OCI-LY3 (cell line): ENCODE results near the gene HCAR2.

Experiments used
- H2AFZ ChIP-seq: fragments of 200-600, 300-600 bp; shearing (Covaris generic); 2 replicates; pipeline ENCODE4 v1.6.0; 2014; ENCODE audit warnings: antibody characterized with exemption, low read depth, low read length
- H3K27ac ChIP-seq: fragments of 200-600, 300-600 bp; sonication (generic); 2 replicates; pipeline ENCODE4 v1.5.1; 2014; ENCODE audit warnings: mild to moderate bottlenecking, low read length, moderate library complexity, mixed read lengths
- H3K27me3 ChIP-seq: fragments of 200-600, 300-600 bp; sonication (generic); 2 replicates; pipeline ENCODE4 v1.6.1; 2014; ENCODE audit warnings: low read depth, low read length, mixed read lengths
- H3K36me3 ChIP-seq: fragments of 200-600, 300-600 bp; sonication (generic); replicated peaks from 2 replicates; pipeline ENCODE3; 2014; ENCODE audit warnings: low read depth, low read length, mixed read lengths
- H3K4me1 ChIP-seq: fragments of 300-600, 200-600 bp; sonication (generic); 2 replicates; pipeline ENCODE4 v1.6.1; 2014; ENCODE audit warnings: low read length, mixed read lengths
- H3K4me2 ChIP-seq: fragments of 200-600, 300-600 bp; sonication (generic); 2 replicates; pipeline ENCODE4 v1.6.1; 2014; ENCODE audit warnings: low read length, mixed read lengths
- H3K4me3 ChIP-seq: fragments of 300-600, 200-600 bp; sonication (generic); 2 replicates; pipeline ENCODE4 v1.5.1; 2014; ENCODE audit warnings: antibody characterized with exemption, mild to moderate bottlenecking, low read length, moderate library complexity
- H3K79me2 ChIP-seq: fragments of 300-600, 200-600 bp; shearing (Covaris generic); 2 replicates; pipeline ENCODE4 v1.6.1; 2014; ENCODE audit warnings: mild to moderate bottlenecking, low read length, mixed read lengths
- H3K9ac ChIP-seq: fragments of 300-600, 200-600 bp; shearing (Covaris generic); 2 replicates; pipeline ENCODE4 v1.6.0; 2014; ENCODE audit warnings: mild to moderate bottlenecking, low read length, moderate library complexity
- H3K9me3 ChIP-seq: fragments of 200-600, 300-600 bp; shearing (Covaris generic); 2 replicates; pipeline ENCODE4 v1.6.1; 2014; ENCODE audit warnings: low read length, mixed read lengths; ENCODE audit not compliant: insufficient read depth
- H4K20me1 ChIP-seq: fragments of 200-600, 300-600 bp; sonication (generic); 2 replicates; pipeline ENCODE4 v1.6.1; 2016; ENCODE audit warnings: low read length, mixed read lengths; ENCODE audit not compliant: insufficient read depth
- CTCF ChIP-seq: fragments of 200-600, 300-600 bp; sonication (generic); IDR thresholded peaks from 2 replicates; pipeline ENCODE4 v1.5.1; 2014; ENCODE audit warnings: antibody characterized with exemption, low read length, low read depth
- EZH2phosphoT487 ChIP-seq: fragments of 200-600 bp; shearing (Covaris generic); IDR thresholded peaks from 2 replicates; pipeline ENCODE4 v1.6.1; 2018; ENCODE audit warnings: antibody characterized with exemption, mixed run types, low read depth

Gene HCAR2

GRCh38 chr12:122672515-122672914 lies 30.6 kb downstream of the HCAR2 start:
- H3K79me2 ChIP-seq = no peaks in the 10 kb centered on the region
- no peak for TF ChIP-seq CTCF
- H4K20me1 ChIP-seq = no peaks in the 10 kb centered on the region
- no peaks in the 10 kb centered on the region for H3K9me3 ChIP-seq
- no peak overlapping the region for H3K4me3 ChIP-seq
- H3K27me3 ChIP-seq = no peaks in the 10 kb centered on the region
- H3K36me3 ChIP-seq = no peaks in the 10 kb centered on the region
- peaks cover 8% of the 10 kb centered on the region for H3K4me1 ChIP-seq
- H2AFZ ChIP-seq = no peak overlapping the region
- H3K4me2 ChIP-seq = peak overlapping the region; percentile 29
- H3K27ac ChIP-seq = no peak overlapping the region
- no peak overlapping the region for H3K9ac ChIP-seq

- no peaks in the 10 kb centered on the region for H4K20me1 ChIP-seq
- H3K27ac ChIP-seq = no peak overlapping the region
- H3K27me3 ChIP-seq = no peaks in the 10 kb centered on the region
- no peaks in the 10 kb centered on the region for H3K79me2 ChIP-seq
- peaks cover 8% of the 10 kb centered on the region for H3K4me1 ChIP-seq
- H3K4me2 ChIP-seq = no peak overlapping the region
- no peaks in the 10 kb centered on the region for H3K9me3 ChIP-seq
- no peak overlapping the region for H2AFZ ChIP-seq
- H3K36me3 ChIP-seq = no peaks in the 10 kb centered on the region
- TF ChIP-seq CTCF (no peak), EZH2phosphoT487 (no peak)
- H3K9ac ChIP-seq = no peak overlapping the region
- H3K4me3 ChIP-seq = no peak overlapping the region
Observed at GRCh38 chr12:122669397-122670070, 33.6 kb downstream of the HCAR2 start.

GRCh38 chr12:122668268-122668667 lies 34.9 kb downstream of the HCAR2 start:
- TF ChIP-seq CTCF (no peak), EZH2phosphoT487 (no peak)
- H3K4me1 ChIP-seq = peaks cover 8% of the 10 kb centered on the region
- H3K27ac ChIP-seq = no peak overlapping the region
- H4K20me1 ChIP-seq = no peaks in the 10 kb centered on the region
- H3K9me3 ChIP-seq = no peaks in the 10 kb centered on the region
- H3K4me2 ChIP-seq = no peak overlapping the region
- no peak overlapping the region for H3K9ac ChIP-seq
- no peak overlapping the region for H3K4me3 ChIP-seq
- no peaks in the 10 kb centered on the region for H3K27me3 ChIP-seq
- no peaks in the 10 kb centered on the region for H3K79me2 ChIP-seq
- no peak overlapping the region for H2AFZ ChIP-seq
- H3K36me3 ChIP-seq = no peaks in the 10 kb centered on the region

GRCh38 chr12:122665759-122666158 lies 37.4 kb downstream of the HCAR2 start:
- Histone ChIP-seq H3K9me3 (no peaks in the 10 kb centered on the region), H3K9ac (no peak overlapping the region), H2AFZ (no peak overlapping the region), H3K79me2 (no peaks in the 10 kb centered on the region), H3K4me1 (no peaks in the 10 kb centered on the region), H3K4me2 (no peak overlapping the region), H3K4me3 (no peak overlapping the region), H3K27me3 (no peaks in the 10 kb centered on the region), H3K36me3 (no peaks in the 10 kb centered on the region), H4K20me1 (no peaks in the 10 kb centered on the region), H3K27ac (no peak overlapping the region)
- TF ChIP-seq CTCF (no peak), EZH2phosphoT487 (no peak)
